ENCODE measurements around the gene TIMM8A. TPM values are rescaled to one million over a fixed set of nuclear protein-coding genes. Genes with fewer than 3 reads are reported as not detected.
A peak's percentile ranks its signal among the peaks of the same experiment; 100 is the strongest.

TIMM8A gene
- total and polyA plus RNA-seq, 2 of the 13 experiments (the other 11 are each of a cell fraction or from before 2014, with no cell fraction given) = 6.1 to 25.5 TPM

DNA sequence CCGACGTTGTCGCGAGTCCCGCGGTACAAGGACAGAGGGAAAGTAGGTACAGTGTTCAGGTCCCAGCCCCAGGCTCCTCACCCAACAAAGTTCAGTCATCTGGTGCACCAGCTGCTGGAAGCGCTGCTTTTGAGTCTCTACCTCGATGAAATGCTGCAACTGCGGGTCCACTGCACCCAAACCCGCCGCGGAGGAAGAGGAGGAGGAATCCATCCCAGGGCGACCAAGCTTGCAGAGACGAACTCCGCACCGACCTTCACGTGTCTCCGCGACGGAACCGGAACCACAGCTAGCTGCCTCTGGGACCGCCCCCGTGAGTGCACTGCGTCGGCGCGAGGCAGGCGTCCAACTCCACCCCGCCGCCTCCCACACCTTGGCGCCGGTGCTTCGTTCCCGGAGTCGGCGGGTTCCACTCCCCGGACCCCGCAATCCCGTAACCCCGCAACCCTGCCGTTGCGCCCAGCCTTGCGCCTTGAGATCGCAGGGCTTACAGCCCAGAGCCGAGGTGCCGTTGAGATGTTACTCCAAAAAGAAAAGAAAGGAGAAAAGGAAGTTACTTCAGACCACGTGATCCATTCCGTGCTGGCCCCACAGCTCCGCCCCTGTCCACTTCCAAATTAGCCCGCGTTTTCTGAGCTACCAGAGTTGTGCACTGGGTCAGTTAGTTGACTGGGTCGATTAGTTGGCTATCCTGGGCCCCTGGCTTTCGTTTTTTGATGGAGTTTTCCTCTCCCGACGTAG, at the start of gene TIMM8A (continued):
- TF ChIP-seq TBX3 (IDR thresholded peaks at IDR 0.05; ENCODE audit: borderline replicate concordance) = 0 out of 2 replicates have a peak, but pooled peaks have one; percentile 13
- TF ChIP-seq, protein P1, sequence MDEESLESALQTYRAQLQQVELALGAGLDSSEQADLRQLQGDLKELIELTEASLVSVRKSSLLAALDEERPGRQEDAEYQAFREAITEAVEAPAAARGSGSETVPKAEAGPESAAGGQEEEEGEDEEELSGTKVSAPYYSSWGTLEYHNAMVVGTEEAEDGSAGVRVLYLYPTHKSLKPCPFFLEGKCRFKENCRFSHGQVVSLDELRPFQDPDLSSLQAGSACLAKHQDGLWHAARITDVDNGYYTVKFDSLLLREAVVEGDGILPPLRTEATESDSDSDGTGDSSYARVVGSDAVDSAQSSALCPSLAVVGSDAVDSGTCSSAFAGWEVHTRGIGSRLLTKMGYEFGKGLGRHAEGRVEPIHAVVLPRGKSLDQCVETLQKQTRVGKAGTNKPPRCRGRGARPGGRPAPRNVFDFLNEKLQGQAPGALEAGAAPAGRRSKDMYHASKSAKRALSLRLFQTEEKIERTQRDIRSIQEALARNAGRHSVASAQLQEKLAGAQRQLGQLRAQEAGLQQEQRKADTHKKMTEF (CRISPR knock-in tag; IDR thresholded peaks at IDR 0.05) = peak; percentile 39
- no peak for TF ChIP-seq TGIF2 (CRISPR knock-in tag; IDR thresholded peaks at IDR 0.05)
- TF ChIP-seq, protein P2, sequence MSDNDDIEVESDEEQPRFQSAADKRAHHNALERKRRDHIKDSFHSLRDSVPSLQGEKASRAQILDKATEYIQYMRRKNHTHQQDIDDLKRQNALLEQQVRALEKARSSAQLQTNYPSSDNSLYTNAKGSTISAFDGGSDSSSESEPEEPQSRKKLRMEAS (IDR thresholded peaks at IDR 0.05) = peak; percentile 86
- no peak; the same call in 1 of the 2 replicates for TF ChIP-seq KDM3A (CRISPR knock-in tag; IDR thresholded peaks at IDR 0.05; ENCODE audit: low read depth)
- TF ChIP-seq SAP130 (CRISPR knock-in tag; IDR thresholded peaks at IDR 0.05; ENCODE audit: low read depth) = peak; percentile 88
- no peak for TF ChIP-seq ZFP1 (CRISPR knock-in tag; IDR thresholded peaks at IDR 0.05)
- peak; percentile 74; the same call in 1 of the 2 replicates for TF ChIP-seq KDM2A (CRISPR knock-in tag; IDR thresholded peaks at IDR 0.05; ENCODE audit: borderline replicate concordance, low read depth)
- TF ChIP-seq RNF2 (conservative IDR thresholded peaks at IDR 0.05; ENCODE audit: low read depth) = no peak
- no peak for TF ChIP-seq FOXA1 (IDR thresholded peaks at IDR 0.05)
- no peak for TF ChIP-seq FOXA1 (CRISPR knock-in tag; IDR thresholded peaks at IDR 0.05)
- no peak for TF ChIP-seq MATR3 (CRISPR knock-in tag; IDR thresholded peaks at IDR 0.05)
- no peak for TF ChIP-seq ZNF850 (CRISPR knock-in tag; conservative IDR thresholded peaks at IDR 0.05)
- TF ChIP-seq ZNF180 (CRISPR knock-in tag; IDR thresholded peaks at IDR 0.05; ENCODE audit: borderline replicate concordance, low read depth) = no peak
- no peak for TF ChIP-seq ERF (CRISPR knock-in tag; IDR thresholded peaks at IDR 0.05)
- peak; percentile 89 for TF ChIP-seq RBFOX2 (IDR thresholded peaks at IDR 0.05; ENCODE audit: low read depth, low read length)
- TF ChIP-seq, protein P3, sequence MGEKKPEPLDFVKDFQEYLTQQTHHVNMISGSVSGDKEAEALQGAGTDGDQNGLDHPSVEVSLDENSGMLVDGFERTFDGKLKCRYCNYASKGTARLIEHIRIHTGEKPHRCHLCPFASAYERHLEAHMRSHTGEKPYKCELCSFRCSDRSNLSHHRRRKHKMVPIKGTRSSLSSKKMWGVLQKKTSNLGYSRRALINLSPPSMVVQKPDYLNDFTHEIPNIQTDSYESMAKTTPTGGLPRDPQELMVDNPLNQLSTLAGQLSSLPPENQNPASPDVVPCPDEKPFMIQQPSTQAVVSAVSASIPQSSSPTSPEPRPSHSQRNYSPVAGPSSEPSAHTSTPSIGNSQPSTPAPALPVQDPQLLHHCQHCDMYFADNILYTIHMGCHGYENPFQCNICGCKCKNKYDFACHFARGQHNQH (CRISPR knock-in tag; IDR thresholded peaks at IDR 0.05) = no peak
- TF ChIP-seq NR2F2 (IDR thresholded peaks at IDR 0.05; ENCODE audit: borderline replicate concordance, low read depth) = no peak
- no peak for TF ChIP-seq NFKBIZ (CRISPR knock-in tag; IDR thresholded peaks at IDR 0.05)
- TF ChIP-seq PHF8 (CRISPR knock-in tag; IDR thresholded peaks at IDR 0.05) = peak; percentile 75
- TF ChIP-seq, protein P4, sequence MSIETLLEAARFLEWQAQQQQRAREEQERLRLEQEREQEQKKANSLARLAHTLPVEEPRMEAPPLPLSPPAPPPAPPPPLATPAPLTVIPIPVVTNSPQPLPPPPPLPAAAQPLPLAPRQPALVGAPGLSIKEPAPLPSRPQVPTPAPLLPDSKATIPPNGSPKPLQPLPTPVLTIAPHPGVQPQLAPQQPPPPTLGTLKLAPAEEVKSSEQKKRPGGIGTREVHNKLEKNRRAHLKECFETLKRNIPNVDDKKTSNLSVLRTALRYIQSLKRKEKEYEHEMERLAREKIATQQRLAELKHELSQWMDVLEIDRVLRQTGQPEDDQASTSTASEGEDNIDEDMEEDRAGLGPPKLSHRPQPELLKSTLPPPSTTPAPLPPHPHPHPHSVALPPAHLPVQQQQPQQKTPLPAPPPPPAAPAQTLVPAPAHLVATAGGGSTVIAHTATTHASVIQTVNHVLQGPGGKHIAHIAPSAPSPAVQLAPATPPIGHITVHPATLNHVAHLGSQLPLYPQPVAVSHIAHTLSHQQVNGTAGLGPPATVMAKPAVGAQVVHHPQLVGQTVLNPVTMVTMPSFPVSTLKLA (IDR thresholded peaks at IDR 0.05) = no peak
- TF ChIP-seq NCOA1 (CRISPR knock-in tag; IDR thresholded peaks at IDR 0.05) = no peak
- TF ChIP-seq, protein P5, sequence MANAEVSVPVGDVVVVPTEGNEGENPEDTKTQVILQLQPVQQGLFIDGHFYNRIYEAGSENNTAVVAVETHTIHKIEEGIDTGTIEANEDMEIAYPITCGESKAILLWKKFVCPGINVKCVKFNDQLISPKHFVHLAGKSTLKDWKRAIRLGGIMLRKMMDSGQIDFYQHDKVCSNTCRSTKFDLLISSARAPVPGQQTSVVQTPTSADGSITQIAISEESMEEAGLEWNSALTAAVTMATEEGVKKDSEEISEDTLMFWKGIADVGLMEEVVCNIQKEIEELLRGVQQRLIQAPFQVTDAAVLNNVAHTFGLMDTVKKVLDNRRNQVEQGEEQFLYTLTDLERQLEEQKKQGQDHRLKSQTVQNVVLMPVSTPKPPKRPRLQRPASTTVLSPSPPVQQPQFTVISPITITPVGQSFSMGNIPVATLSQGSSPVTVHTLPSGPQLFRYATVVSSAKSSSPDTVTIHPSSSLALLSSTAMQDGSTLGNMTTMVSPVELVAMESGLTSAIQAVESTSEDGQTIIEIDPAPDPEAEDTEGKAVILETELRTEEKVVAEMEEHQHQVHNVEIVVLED (CRISPR knock-in tag; IDR thresholded peaks at IDR 0.05; ENCODE audit: borderline replicate concordance) = no peak
- no peak for TF ChIP-seq MAFK (conservative IDR thresholded peaks at IDR 0.05 in 1 of 2, IDR thresholded peaks at IDR 0.05 in 1 of 2; ENCODE audit: low read length in 2 of 2)
- peak; percentile 77 for TF ChIP-seq POLR2AphosphoS5 (IDR thresholded peaks at IDR 0.05; ENCODE audit: low read depth, low read length)
- TF ChIP-seq YEATS2 (CRISPR knock-in tag; IDR thresholded peaks at IDR 0.05; ENCODE audit: borderline replicate concordance) = peak; percentile 60
- no peak; the same call in 1 of the 2 replicates for TF ChIP-seq ZNF605 (CRISPR knock-in tag; IDR thresholded peaks at IDR 0.05)
- 0 out of 2 replicates have a peak, but pooled peaks have one; percentile 44 for TF ChIP-seq DR1 (CRISPR knock-in tag; IDR thresholded peaks at IDR 0.05)

Data from HepG2 (cell line).